Measurements from ENCODE around the gene MEPCE. TPM values are rescaled to one million over a fixed set of nuclear protein-coding genes. Genes with fewer than 3 reads are reported as not detected.

MEPCE gene
- total and polyA plus RNA-seq, 9 of the 15 experiments (the other 6 are each of a cell fraction or from before 2014, with no cell fraction given) = 10.9 to 76.3 (median 44.1) TPM

DNA sequence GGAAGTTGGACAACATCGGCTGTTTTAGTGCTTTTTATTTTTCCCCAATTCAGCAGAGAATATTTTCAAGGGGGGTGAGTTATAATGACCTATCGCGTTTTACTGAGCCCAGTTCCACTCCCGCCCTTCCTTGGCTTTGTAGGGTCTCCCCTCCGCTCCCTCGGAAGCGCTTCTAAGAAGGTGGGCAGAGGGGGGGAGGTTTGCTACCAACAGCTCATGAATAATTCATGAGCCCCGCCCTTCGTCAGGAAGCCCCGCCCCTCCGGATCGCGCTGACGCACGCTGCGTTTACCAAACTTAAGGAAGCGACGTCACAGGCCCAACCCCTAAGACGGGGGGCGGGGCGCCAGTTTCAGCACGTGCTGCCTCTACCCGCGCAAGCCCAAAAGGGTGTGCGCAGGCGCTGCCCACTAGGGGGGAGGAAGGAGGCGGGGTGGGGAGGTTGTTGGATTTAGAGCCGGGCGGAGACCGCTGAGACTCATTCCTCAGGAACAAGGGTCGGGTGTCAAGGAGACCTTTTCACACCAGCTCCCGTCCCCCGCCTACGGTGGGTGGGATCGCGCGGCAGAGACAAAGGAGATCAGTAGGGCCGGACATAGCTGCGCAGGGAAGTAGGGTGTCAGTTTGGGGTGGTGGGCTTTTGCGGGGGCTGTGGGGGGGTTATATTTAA lies 529 bp upstream of the MEPCE start (continued):
- TF ChIP-seq, protein P1, sequence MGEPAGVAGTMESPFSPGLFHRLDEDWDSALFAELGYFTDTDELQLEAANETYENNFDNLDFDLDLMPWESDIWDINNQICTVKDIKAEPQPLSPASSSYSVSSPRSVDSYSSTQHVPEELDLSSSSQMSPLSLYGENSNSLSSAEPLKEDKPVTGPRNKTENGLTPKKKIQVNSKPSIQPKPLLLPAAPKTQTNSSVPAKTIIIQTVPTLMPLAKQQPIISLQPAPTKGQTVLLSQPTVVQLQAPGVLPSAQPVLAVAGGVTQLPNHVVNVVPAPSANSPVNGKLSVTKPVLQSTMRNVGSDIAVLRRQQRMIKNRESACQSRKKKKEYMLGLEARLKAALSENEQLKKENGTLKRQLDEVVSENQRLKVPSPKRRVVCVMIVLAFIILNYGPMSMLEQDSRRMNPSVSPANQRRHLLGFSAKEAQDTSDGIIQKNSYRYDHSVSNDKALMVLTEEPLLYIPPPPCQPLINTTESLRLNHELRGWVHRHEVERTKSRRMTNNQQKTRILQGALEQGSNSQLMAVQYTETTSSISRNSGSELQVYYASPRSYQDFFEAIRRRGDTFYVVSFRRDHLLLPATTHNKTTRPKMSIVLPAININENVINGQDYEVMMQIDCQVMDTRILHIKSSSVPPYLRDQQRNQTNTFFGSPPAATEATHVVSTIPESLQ (CRISPR knock-in tag; IDR thresholded peaks at IDR 0.05) = 0 out of 2 replicates have a peak, but pooled peaks have one; percentile 14
- TF ChIP-seq ZBTB7A (IDR thresholded peaks at IDR 0.05; ENCODE audit: borderline replicate concordance, control insufficient read depth, low read depth, low read length) = peak; percentile 94
- TF ChIP-seq MIER1 (IDR thresholded peaks at IDR 0.05; ENCODE audit: low read depth) = no peak
- TF ChIP-seq NFIX (CRISPR knock-in tag; IDR thresholded peaks at IDR 0.05; ENCODE audit: low read depth) = no peak
- no peak for TF ChIP-seq NCOA4 (IDR thresholded peaks at IDR 0.05; ENCODE audit: partially characterized antibody)
- TF ChIP-seq ILK (tag; IDR thresholded peaks at IDR 0.05; ENCODE audit: borderline replicate concordance, low read depth) = no peak
- no peak for TF ChIP-seq ZNF282 (CRISPR knock-in tag; IDR thresholded peaks at IDR 0.05)
- peak; percentile 64 for TF ChIP-seq MBD2 (IDR thresholded peaks at IDR 0.05; ENCODE audit: borderline replicate concordance, low read depth)
- TF ChIP-seq RBM34 (IDR thresholded peaks at IDR 0.05; ENCODE audit: borderline replicate concordance, insufficient read depth, low read length) = no peak
- peak; percentile 6 for TF ChIP-seq ETV1 (tag; conservative IDR thresholded peaks at IDR 0.05; ENCODE audit: low read depth)
- TF ChIP-seq SRSF1 (IDR thresholded peaks at IDR 0.05; ENCODE audit: low read depth, low read length) = no peak
- no peak for TF ChIP-seq U2AF2 (optimal IDR thresholded peaks at IDR 0.05; ENCODE audit: low read depth, low read length)
- no peak for TF ChIP-seq SMAD2 (IDR thresholded peaks at IDR 0.05; ENCODE audit: low read depth, low read length)
- TF ChIP-seq PHTF2 (CRISPR knock-in tag; IDR thresholded peaks at IDR 0.05) = no peak
- peak; percentile 21; the same call in 1 of the 2 replicates for TF ChIP-seq SMARCE1 (IDR thresholded peaks at IDR 0.05)
- peak; percentile 72 for TF ChIP-seq TOE1 (IDR thresholded peaks at IDR 0.05; ENCODE audit: borderline replicate concordance)
- TF ChIP-seq TOE1 (CRISPR knock-in tag; IDR thresholded peaks at IDR 0.05; ENCODE audit: borderline replicate concordance, low read depth) = 0 out of 2 replicates have a peak, but pooled peaks have one; percentile 65
- TF ChIP-seq ARHGAP35 (IDR thresholded peaks at IDR 0.05; ENCODE audit: partially characterized antibody) = no peak
- TF ChIP-seq, protein P2, sequence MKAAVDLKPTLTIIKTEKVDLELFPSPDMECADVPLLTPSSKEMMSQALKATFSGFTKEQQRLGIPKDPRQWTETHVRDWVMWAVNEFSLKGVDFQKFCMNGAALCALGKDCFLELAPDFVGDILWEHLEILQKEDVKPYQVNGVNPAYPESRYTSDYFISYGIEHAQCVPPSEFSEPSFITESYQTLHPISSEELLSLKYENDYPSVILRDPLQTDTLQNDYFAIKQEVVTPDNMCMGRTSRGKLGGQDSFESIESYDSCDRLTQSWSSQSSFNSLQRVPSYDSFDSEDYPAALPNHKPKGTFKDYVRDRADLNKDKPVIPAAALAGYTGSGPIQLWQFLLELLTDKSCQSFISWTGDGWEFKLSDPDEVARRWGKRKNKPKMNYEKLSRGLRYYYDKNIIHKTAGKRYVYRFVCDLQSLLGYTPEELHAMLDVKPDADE (conservative IDR thresholded peaks at IDR 0.05; ENCODE audit: control insufficient read depth, low read depth, low read length) = 0 out of 2 replicates have a peak, but pooled peaks have one; percentile 29
- peak; percentile 15 to 24; a peak in 1 of 4 replicates for TF ChIP-seq ARNT (IDR thresholded peaks at IDR 0.05)
- TF ChIP-seq U2AF1 (optimal IDR thresholded peaks at IDR 0.05; ENCODE audit: low read depth, low read length) = no peak
- peak; percentile 45; the same call in 1 of the 2 replicates for TF ChIP-seq NCOA1 (IDR thresholded peaks at IDR 0.05; ENCODE audit: low read depth)
- no peak for TF ChIP-seq ZNF184 (CRISPR knock-in tag; IDR thresholded peaks at IDR 0.05)
- TF ChIP-seq HNRNPL (IDR thresholded peaks at IDR 0.05; ENCODE audit: low read depth, low read length) = no peak
- no peak for TF ChIP-seq POLR3A (IDR thresholded peaks at IDR 0.05; ENCODE audit: borderline replicate concordance, extremely low read depth, insufficient read depth, insufficient read length)
- no peak for TF ChIP-seq HDAC8 (tag; IDR thresholded peaks at IDR 0.05)
- peak; percentile 100 for TF ChIP-seq BHLHE40 (IDR thresholded peaks at IDR 0.05; ENCODE audit: low read length)
- no peak; the same call in 1 of the 2 replicates for TF ChIP-seq OTX1 (CRISPR knock-in tag; IDR thresholded peaks at IDR 0.05)
- TF ChIP-seq POLR2A (conservative IDR thresholded peaks at IDR 0.05) = peak; percentile 96
